ENCODE measurements around the gene STMN3.

Gene STMN3

DNA sequence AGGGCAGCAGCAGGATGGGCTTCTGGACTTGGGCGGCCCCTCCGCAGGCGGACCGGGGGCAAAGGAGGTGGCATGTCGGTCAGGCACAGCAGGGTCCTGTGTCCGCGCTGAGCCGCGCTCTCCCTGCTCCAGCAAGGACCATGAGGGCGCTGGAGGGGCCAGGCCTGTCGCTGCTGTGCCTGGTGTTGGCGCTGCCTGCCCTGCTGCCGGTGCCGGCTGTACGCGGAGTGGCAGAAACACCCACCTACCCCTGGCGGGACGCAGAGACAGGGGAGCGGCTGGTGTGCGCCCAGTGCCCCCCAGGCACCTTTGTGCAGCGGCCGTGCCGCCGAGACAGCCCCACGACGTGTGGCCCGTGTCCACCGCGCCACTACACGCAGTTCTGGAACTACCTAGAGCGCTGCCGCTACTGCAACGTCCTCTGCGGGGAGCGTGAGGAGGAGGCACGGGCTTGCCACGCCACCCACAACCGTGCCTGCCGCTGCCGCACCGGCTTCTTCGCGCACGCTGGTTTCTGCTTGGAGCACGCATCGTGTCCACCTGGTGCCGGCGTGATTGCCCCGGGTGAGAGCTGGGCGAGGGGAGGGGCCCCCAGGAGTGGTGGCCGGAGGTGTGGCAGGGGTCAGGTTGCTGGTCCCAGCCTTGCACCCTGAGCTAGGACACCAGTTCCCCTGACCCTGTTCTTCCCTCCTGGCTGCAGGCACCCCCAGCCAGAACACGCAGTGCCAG is 43.6 kb upstream of the STMN3 start, which contains the start of gene TNFRSF6B:
Gene TNFRSF6B, plus strand, starts transcription at position 25 of the 729 bp plus-strand sequence. Its CDS starts 116 bp downstream, at position 141.
- H3F3A ChIP-seq (ENCODE audit: insufficient read depth): no peaks in the 10 kb centered on the region
- no peak for TF ChIP-seq EZH2phosphoT487 (conservative IDR thresholded peaks at IDR 0.05; ENCODE audit: low read length)
- TF ChIP-seq, protein P1, sequence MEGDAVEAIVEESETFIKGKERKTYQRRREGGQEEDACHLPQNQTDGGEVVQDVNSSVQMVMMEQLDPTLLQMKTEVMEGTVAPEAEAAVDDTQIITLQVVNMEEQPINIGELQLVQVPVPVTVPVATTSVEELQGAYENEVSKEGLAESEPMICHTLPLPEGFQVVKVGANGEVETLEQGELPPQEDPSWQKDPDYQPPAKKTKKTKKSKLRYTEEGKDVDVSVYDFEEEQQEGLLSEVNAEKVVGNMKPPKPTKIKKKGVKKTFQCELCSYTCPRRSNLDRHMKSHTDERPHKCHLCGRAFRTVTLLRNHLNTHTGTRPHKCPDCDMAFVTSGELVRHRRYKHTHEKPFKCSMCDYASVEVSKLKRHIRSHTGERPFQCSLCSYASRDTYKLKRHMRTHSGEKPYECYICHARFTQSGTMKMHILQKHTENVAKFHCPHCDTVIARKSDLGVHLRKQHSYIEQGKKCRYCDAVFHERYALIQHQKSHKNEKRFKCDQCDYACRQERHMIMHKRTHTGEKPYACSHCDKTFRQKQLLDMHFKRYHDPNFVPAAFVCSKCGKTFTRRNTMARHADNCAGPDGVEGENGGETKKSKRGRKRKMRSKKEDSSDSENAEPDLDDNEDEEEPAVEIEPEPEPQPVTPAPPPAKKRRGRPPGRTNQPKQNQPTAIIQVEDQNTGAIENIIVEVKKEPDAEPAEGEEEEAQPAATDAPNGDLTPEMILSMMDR (IDR thresholded peaks at IDR 0.05; ENCODE audit: insufficient read depth, low read length, poor library complexity, severe bottlenecking): no peak
- H2AFZ ChIP-seq (ENCODE audit: low read depth, low read length, severe bottlenecking): no peak within 1 kb of the TSS
- H3K4me2 ChIP-seq (ENCODE audit: low read depth, low read length, poor library complexity, severe bottlenecking): no peak within 1 kb of the TSS
- H3K36me3 ChIP-seq (ENCODE audit: low read length): no peaks in the 10 kb centered on the region
- H3K9me3 ChIP-seq (ENCODE audit: insufficient read depth, low read length): no peaks in the 10 kb centered on the region
- H3K9me2 ChIP-seq (replicated peaks; ENCODE audit: insufficient read depth, low read length): no peaks in the 10 kb centered on the region
- no peak within 1 kb of the TSS for H3K27ac ChIP-seq (ENCODE audit: low read depth, low read length)
- H3K79me2 ChIP-seq (ENCODE audit: insufficient read depth, low read length): no peaks in the 10 kb centered on the region
- H3K27me3 ChIP-seq (ENCODE audit: low read length): no peaks in the 10 kb centered on the region
- H4K20me1 ChIP-seq (ENCODE audit: low read depth, low read length): no peaks in the 10 kb centered on the region
- no peak within 1 kb of the TSS for H3K4me3 ChIP-seq (ENCODE audit: insufficient read depth, low read length, poor library complexity, severe bottlenecking)
- no peak within 1 kb of the TSS for H3K9ac ChIP-seq (ENCODE audit: low read length)

DNA sequence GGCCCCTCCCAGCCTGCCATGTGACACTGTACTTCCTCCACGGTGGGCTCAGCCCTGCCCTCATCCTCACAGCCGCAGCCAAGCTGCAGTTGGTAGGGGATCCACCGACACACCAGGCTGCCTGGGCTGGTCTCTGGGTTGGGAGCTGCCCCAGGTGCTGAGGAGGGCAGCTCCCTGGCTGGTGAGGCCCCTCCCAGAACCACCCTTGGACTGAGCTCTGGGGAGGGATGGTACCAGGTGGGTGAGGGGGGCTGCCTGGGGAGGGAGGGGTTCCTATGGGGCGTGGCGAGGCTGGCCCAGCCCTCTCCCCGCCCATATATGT is 43.0 kb upstream of the STMN3 start:
- Histone ChIP-seq H3K27ac (ENCODE audit: low read depth, low read length) (no peak overlapping the region), H3K36me3 (ENCODE audit: low read length) (no peaks in the 10 kb centered on the region), H3F3A (ENCODE audit: insufficient read depth) (no peaks in the 10 kb centered on the region), H3K9me3 (ENCODE audit: insufficient read depth, low read length) (no peaks in the 10 kb centered on the region), H3K4me3 (ENCODE audit: insufficient read depth, low read length, poor library complexity, severe bottlenecking) (no peak overlapping the region), H3K4me2 (ENCODE audit: low read depth, low read length, poor library complexity, severe bottlenecking) (no peak overlapping the region), H2AFZ (ENCODE audit: low read depth, low read length, severe bottlenecking) (no peak overlapping the region), H3K27me3 (ENCODE audit: low read length) (no peaks in the 10 kb centered on the region), H3K9ac (ENCODE audit: low read length) (no peak overlapping the region), H3K79me2 (ENCODE audit: insufficient read depth, low read length) (no peaks in the 10 kb centered on the region), H4K20me1 (ENCODE audit: low read depth, low read length) (no peaks in the 10 kb centered on the region), H3K9me2 (replicated peaks; ENCODE audit: insufficient read depth, low read length) (no peaks in the 10 kb centered on the region)
- no peak for TF ChIP-seq EZH2phosphoT487 (conservative IDR thresholded peaks at IDR 0.05; ENCODE audit: low read length)
- TF ChIP-seq, protein P1 (IDR thresholded peaks at IDR 0.05; ENCODE audit: insufficient read depth, low read length, poor library complexity, severe bottlenecking): no peak

DNA sequence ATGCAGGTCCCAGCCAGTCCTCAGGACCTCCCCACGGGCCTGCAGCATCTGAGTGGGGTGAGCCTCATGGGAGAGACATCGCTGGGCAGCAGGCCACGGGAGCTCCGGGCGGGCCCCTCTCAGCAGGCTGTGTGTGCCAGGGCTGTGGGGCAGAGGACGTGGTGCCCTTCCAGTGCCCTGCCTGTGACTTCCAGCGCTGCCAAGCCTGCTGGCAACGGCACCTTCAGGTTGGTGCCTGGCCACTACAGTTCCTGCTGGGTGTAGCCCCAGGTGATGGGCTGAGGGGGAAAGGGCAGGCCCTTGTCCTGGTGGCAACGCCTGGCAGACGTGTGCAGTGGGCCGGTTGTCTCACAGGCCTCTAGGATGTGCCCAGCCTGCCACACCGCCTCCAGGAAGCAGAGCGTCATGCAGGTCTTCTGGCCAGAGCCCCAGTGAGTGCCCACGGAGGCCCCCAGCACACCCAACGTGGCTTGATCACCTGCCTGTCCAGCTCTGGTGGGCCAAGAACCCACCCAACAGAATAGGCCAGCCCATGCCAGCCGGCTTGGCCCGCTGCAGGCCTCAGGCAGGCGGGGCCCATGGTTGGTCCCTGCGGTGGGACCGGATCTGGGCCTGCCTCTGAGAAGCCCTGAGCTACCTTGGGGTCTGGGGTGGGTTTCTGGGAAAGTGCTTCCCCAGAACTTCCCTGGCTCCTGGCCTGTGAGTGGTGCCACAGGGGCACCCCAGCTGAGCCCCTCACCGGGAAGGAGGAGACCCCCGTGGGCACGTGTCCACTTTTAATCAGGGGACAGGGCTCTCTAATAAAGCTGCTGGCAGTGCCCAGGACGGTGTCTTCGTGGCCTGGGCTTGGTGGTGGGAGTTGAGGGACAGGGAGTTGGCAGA is 42.4 kb upstream of the STMN3 start:
- Histone ChIP-seq H4K20me1 (ENCODE audit: low read depth, low read length) (no peaks in the 10 kb centered on the region), H3K9me2 (replicated peaks; ENCODE audit: insufficient read depth, low read length) (no peaks in the 10 kb centered on the region), H3K4me3 (ENCODE audit: insufficient read depth, low read length, poor library complexity, severe bottlenecking) (no peak overlapping the region), H3K9me3 (ENCODE audit: insufficient read depth, low read length) (no peaks in the 10 kb centered on the region), H3K79me2 (ENCODE audit: insufficient read depth, low read length) (no peaks in the 10 kb centered on the region), H2AFZ (ENCODE audit: low read depth, low read length, severe bottlenecking) (no peak overlapping the region), H3K9ac (ENCODE audit: low read length) (no peak overlapping the region), H3F3A (ENCODE audit: insufficient read depth) (no peaks in the 10 kb centered on the region), H3K36me3 (ENCODE audit: low read length) (no peaks in the 10 kb centered on the region), H3K27ac (ENCODE audit: low read depth, low read length) (no peak overlapping the region), H3K27me3 (ENCODE audit: low read length) (no peaks in the 10 kb centered on the region), H3K4me2 (ENCODE audit: low read depth, low read length, poor library complexity, severe bottlenecking) (no peak overlapping the region)
- TF ChIP-seq, protein P1 (IDR thresholded peaks at IDR 0.05; ENCODE audit: insufficient read depth, low read length, poor library complexity, severe bottlenecking): no peak
- TF ChIP-seq EZH2phosphoT487 (conservative IDR thresholded peaks at IDR 0.05; ENCODE audit: low read length): no peak
